ENCODE measurements around the gene ATXN7L2. TPM values are rescaled to one million over a fixed set of nuclear protein-coding genes. Genes with fewer than 3 reads are reported as not detected.

Gene ATXN7L2
- polyA plus RNA-seq, 1 donor from 2014 or later, result 16.9 TPM

DNA sequence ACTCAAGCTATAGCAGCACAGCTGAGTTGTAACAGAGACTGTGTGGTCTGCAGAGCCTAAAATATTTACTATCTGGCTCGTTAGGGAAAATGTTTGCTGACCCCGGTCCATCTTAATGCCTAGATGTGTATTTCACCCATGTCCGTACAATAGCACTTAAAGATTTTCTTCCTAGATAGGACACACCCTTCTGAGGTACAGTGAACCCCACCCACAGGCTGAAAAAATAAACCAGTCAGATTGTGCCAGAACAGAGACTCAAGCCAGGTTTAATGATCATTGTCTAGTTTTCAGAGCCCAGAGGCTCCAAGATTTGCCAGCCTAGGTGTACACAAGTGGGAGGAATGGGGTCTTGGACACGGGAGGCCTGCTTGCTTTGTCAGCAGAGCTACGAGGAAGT, 20.2 kb downstream of the ATXN7L2 start:
- no peak for TF ChIP-seq TAF1 (IDR thresholded peaks at IDR 0.05; ENCODE audit: low read depth)
- TF ChIP-seq CTCF (IDR thresholded peaks at IDR 0.05; ENCODE audit: poor library complexity, severe bottlenecking), result no peak
- TF ChIP-seq, protein P1, sequence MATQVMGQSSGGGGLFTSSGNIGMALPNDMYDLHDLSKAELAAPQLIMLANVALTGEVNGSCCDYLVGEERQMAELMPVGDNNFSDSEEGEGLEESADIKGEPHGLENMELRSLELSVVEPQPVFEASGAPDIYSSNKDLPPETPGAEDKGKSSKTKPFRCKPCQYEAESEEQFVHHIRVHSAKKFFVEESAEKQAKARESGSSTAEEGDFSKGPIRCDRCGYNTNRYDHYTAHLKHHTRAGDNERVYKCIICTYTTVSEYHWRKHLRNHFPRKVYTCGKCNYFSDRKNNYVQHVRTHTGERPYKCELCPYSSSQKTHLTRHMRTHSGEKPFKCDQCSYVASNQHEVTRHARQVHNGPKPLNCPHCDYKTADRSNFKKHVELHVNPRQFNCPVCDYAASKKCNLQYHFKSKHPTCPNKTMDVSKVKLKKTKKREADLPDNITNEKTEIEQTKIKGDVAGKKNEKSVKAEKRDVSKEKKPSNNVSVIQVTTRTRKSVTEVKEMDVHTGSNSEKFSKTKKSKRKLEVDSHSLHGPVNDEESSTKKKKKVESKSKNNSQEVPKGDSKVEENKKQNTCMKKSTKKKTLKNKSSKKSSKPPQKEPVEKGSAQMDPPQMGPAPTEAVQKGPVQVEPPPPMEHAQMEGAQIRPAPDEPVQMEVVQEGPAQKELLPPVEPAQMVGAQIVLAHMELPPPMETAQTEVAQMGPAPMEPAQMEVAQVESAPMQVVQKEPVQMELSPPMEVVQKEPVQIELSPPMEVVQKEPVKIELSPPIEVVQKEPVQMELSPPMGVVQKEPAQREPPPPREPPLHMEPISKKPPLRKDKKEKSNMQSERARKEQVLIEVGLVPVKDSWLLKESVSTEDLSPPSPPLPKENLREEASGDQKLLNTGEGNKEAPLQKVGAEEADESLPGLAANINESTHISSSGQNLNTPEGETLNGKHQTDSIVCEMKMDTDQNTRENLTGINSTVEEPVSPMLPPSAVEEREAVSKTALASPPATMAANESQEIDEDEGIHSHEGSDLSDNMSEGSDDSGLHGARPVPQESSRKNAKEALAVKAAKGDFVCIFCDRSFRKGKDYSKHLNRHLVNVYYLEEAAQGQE (IDR thresholded peaks at IDR 0.05; ENCODE audit: borderline replicate concordance), result no peak
- TF ChIP-seq POLR2AphosphoS5 (IDR thresholded peaks at IDR 0.05), result no peak
- no peak for TF ChIP-seq EZH2 (IDR thresholded peaks at IDR 0.05; ENCODE audit: borderline replicate concordance, insufficient read depth, low read length, poor library complexity, severe bottlenecking)
- TF ChIP-seq RAD21 (conservative IDR thresholded peaks at IDR 0.05), result no peak
- no peak for TF ChIP-seq MXI1 (conservative IDR thresholded peaks at IDR 0.05; ENCODE audit: poor library complexity, severe bottlenecking)
- no peak for TF ChIP-seq SMC3 (conservative IDR thresholded peaks at IDR 0.05; ENCODE audit: poor library complexity)
- Histone ChIP-seq H3K4me3 (ENCODE audit: low read length) (no peak overlapping the region), H3K27ac (ENCODE audit: low read length) (no peak overlapping the region), H3F3A (ENCODE audit: insufficient read depth, low read length, poor library complexity, severe bottlenecking) (no peaks in the 10 kb centered on the region), H3K4me2 (ENCODE audit: low read length) (no peak overlapping the region), H3K27me3 (ENCODE audit: insufficient read depth, low read depth, low read length) (no peaks in the 10 kb centered on the region), H3K9me2 (ENCODE audit: insufficient read depth, low read length) (no peaks in the 10 kb centered on the region), H3K79me2 (replicated peaks; ENCODE audit: insufficient read depth, low read length) (no peaks in the 10 kb centered on the region), H3K9ac (ENCODE audit: low read length) (no peak overlapping the region), H3K9me3 (ENCODE audit: low read length) (no peaks in the 10 kb centered on the region), H3K36me3 (ENCODE audit: insufficient read depth, low read length) (no peaks in the 10 kb centered on the region), H2AFZ (ENCODE audit: low read depth, low read length) (no peak overlapping the region), H4K20me1 (ENCODE audit: insufficient read depth) (no peaks in the 10 kb centered on the region)

- H3K79me2 ChIP-seq (replicated peaks; ENCODE audit: insufficient read depth, low read length), result no peaks in the 10 kb centered on the region
- H3K4me2 ChIP-seq (ENCODE audit: low read length), result no peak overlapping the region
- H3K4me3 ChIP-seq (ENCODE audit: low read length), result no peak overlapping the region
- H3K9me2 ChIP-seq (ENCODE audit: insufficient read depth, low read length), result no peaks in the 10 kb centered on the region
- H3K27ac ChIP-seq (ENCODE audit: low read length), result no peak overlapping the region
- no peak overlapping the region for H2AFZ ChIP-seq (ENCODE audit: low read depth, low read length)
- H3K36me3 ChIP-seq (ENCODE audit: insufficient read depth, low read length), result no peaks in the 10 kb centered on the region
- H3K27me3 ChIP-seq (ENCODE audit: insufficient read depth, low read depth, low read length), result no peaks in the 10 kb centered on the region
- TF ChIP-seq POLR2AphosphoS5 (IDR thresholded peaks at IDR 0.05), result no peak
- no peak for TF ChIP-seq EZH2 (IDR thresholded peaks at IDR 0.05; ENCODE audit: borderline replicate concordance, insufficient read depth, low read length, poor library complexity, severe bottlenecking)
- TF ChIP-seq, protein P1 (IDR thresholded peaks at IDR 0.05; ENCODE audit: borderline replicate concordance), result no peak
- no peak for TF ChIP-seq TAF1 (IDR thresholded peaks at IDR 0.05; ENCODE audit: low read depth)
- TF ChIP-seq SMC3 (conservative IDR thresholded peaks at IDR 0.05; ENCODE audit: poor library complexity), result no peak
- TF ChIP-seq MXI1 (conservative IDR thresholded peaks at IDR 0.05; ENCODE audit: poor library complexity, severe bottlenecking), result no peak
- no peaks in the 10 kb centered on the region for H4K20me1 ChIP-seq (ENCODE audit: insufficient read depth)
- H3K9me3 ChIP-seq (ENCODE audit: low read length), result no peaks in the 10 kb centered on the region
- no peaks in the 10 kb centered on the region for H3F3A ChIP-seq (ENCODE audit: insufficient read depth, low read length, poor library complexity, severe bottlenecking)
- no peak overlapping the region for H3K9ac ChIP-seq (ENCODE audit: low read length)
These were observed 21.3 kb downstream of the ATXN7L2 start for GRCh38 chr1:109504974-109505373.
